ENCODE data around the gene CLEC2D. TPM values are rescaled to one million over a fixed set of nuclear protein-coding genes. Genes with fewer than 3 reads are reported as not detected.
A peak's percentile ranks its signal among the peaks of the same experiment; 100 is the strongest.
"Not testable (repeated sequence)": the region's sequence is repeated elsewhere in the genome, so short reads cannot be mapped to it uniquely, and the experiment has no call there.

Gene CLEC2D
- total RNA-seq, 6 donors from 2014 or later: 7.0 to 34.8 (median 12.2) TPM

DNA sequence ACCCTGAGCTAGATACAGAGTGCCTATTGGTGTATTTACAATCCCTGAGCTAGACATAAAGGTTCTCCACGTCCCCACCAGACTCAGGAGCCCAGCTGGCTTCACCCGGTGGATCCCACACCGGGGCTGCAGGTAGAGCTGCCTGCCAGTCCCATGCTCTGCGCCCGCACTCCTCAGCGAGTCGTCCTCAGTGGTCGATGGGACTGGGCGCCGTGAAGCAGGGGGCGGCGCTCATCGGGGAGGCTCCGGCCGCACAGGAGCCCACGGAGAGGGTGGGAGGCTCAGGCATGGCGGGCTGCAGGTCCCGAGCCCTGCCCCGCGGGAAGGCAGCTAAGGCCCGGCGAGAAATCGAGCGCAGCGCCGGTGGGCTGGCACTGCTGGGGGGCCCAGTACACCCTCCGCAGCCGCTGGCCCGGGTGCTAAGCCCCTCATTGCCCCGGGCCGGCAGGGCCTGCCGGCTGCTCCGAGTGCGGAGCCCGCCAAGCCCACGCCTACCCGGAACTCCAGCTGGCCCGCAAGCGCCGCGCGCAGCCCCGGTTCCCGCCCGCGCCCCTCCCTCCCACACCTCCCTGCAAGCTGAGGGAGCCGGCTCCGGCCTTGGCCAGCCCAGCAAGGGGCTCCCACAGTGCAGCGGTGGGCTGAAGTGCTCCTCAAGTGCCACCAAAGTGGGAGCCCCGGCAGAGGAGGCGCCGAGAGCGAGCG lies 70.0 kb downstream of the CLEC2D start:
- Histone ChIP-seq H3K27ac (peak overlapping the region in 3 of 4 donors; percentile 17 to 82 (median 55)), H3K4me1 (peaks cover 6 to 19% (median 13%) of the 10 kb centered on the region in 4 donors), H3K4me3 (peak overlapping the region in 3 of 4 donors; percentile 32 to 53 (median 41))
- H3K36me3 ChIP-seq; H3K27me3 ChIP-seq; ATAC-seq (ENCODE audit: low FRiP score in 2 of 2); H3K9me3 ChIP-seq: not testable (repeated sequence)
- peak in 1 of 4 donors; percentile 65 for TF ChIP-seq POLR2A (IDR thresholded peaks at IDR 0.05)
- 92 to 93% methylated on average over 38 to 54 of the region's 54 CpGs for WGBS, 2 donors
- peak in 1 of 2 donors; percentile 90 for DNase-seq

DNA sequence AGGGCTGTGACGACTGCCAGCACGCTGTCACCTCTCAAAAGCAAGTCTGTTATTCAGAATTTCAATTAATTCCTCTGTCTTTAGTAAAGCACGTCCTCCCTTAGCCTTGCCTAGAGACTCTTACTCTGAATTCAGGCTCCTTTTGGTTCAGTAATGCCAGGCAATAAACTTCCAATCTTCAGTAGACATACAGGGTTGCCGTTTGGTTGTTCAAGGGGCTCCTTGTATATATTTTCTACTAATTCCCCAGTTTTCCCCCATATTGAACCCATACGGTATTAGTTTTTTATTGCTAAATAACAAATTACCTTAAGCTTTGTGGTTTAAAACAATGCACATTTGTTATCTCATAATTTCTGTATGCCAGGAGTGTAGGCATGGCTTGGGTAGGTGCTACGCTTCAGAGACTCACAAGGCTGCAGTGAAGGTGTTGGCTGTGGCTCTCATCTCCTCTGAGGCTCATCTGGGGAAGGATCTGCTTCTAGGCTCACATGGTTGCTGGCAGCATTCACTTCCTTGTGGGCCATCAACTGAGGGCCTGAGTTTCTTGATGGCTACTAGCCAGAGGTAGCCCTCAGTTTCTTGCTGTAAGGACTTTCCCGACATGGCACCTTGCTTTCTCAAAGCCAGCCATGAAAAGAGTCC lies 70.7 kb downstream of the CLEC2D start:
- H3K27ac ChIP-seq: peak overlapping the region in 3 of 4 donors; percentile 17 to 82 (median 55)
- TF ChIP-seq, protein P1, sequence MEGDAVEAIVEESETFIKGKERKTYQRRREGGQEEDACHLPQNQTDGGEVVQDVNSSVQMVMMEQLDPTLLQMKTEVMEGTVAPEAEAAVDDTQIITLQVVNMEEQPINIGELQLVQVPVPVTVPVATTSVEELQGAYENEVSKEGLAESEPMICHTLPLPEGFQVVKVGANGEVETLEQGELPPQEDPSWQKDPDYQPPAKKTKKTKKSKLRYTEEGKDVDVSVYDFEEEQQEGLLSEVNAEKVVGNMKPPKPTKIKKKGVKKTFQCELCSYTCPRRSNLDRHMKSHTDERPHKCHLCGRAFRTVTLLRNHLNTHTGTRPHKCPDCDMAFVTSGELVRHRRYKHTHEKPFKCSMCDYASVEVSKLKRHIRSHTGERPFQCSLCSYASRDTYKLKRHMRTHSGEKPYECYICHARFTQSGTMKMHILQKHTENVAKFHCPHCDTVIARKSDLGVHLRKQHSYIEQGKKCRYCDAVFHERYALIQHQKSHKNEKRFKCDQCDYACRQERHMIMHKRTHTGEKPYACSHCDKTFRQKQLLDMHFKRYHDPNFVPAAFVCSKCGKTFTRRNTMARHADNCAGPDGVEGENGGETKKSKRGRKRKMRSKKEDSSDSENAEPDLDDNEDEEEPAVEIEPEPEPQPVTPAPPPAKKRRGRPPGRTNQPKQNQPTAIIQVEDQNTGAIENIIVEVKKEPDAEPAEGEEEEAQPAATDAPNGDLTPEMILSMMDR (IDR thresholded peaks at IDR 0.05): no peak
- no peak for TF ChIP-seq EP300 (IDR thresholded peaks at IDR 0.05)
- no peak for TF ChIP-seq POLR2A (IDR thresholded peaks at IDR 0.05)
- no peak for TF ChIP-seq POLR2AphosphoS5 (IDR thresholded peaks at IDR 0.05)
- 83 to 92% methylated on average over 7 of the region's 7 CpGs for WGBS, 2 donors
- peak overlapping the region in 3 of 4 donors; percentile 32 to 53 (median 41) for H3K4me3 ChIP-seq
- ATAC-seq (ENCODE audit: low FRiP score in 2 of 2): no peak
- no peaks in the 10 kb centered on the region for H3K36me3 ChIP-seq
- H3K9me3 ChIP-seq: no peaks in the 10 kb centered on the region
- H3K27me3 ChIP-seq: no peaks in the 10 kb centered on the region
- H3K4me1 ChIP-seq: peaks cover 6 to 19% (median 13%) of the 10 kb centered on the region in 4 donors
- DNase-seq: no peak

DNA sequence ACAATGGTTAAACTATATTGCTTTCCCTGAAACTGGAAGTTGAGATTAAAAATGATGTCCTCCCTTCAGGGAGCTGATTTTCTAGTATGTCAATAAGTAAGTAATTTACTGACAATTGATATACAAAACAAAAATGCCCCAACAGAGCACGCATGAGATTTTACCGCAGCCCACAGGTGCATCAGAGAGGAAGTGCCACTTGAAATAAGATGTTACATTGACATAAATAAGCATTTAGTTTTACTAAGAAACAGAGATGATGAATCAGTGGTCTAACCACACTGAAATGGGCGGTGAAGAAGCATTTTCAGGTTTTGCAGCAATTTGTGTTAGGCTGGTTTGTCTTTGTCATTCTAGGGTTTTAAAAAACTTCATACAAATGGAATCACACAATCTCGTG lies 72.2 kb downstream of the CLEC2D start:
- TF ChIP-seq EP300 (IDR thresholded peaks at IDR 0.05) (peak in 1 of 4 donors; percentile 49), POLR2AphosphoS5 (IDR thresholded peaks at IDR 0.05) (no peak)
- no peaks in the 10 kb centered on the region for H3K9me3 ChIP-seq
- WGBS, 2 donors: 64 to 78% methylated on average over 4 of the region's 4 CpGs
- H3K27ac ChIP-seq: peak overlapping the region in 1 of 4 donors; percentile 18
- no peak overlapping the region for H3K4me3 ChIP-seq
- ATAC-seq (ENCODE audit: low FRiP score in 2 of 2): no peak
- H3K27me3 ChIP-seq: no peaks in the 10 kb centered on the region
- H3K36me3 ChIP-seq: no peaks in the 10 kb centered on the region
- H3K4me1 ChIP-seq: peaks cover 6 to 19% (median 13%) of the 10 kb centered on the region in 4 donors
- peak in 1 of 2 donors; percentile 44 for DNase-seq

DNA sequence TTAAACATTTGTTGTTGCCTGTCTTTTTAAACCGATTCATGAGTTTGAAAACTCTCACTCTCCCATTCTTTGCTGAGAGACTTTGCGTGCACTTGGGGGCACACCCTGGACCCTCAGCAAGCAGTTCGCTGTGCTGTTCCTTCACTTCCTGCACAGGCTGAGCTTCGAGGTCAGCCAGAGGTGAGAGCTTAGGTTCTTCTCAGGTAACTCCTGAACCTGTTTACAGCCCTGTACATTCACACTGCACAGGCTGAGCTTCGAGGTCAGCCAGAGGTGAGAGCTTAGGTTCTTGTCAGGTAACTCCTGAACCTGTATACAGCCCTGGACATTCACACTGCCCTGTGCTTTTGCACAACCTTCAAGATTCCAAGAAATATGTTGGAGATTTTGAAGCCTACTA lies 73.1 kb downstream of the CLEC2D start:
- 48 to 49% methylated on average over 5 of the region's 5 CpGs for WGBS, 2 donors
- H3K9me3 ChIP-seq: no peaks in the 10 kb centered on the region
- peak in 1 of 2 donors; percentile 32 for ATAC-seq (ENCODE audit: low FRiP score in 2 of 2)
- no peaks in the 10 kb centered on the region for H3K27me3 ChIP-seq
- H3K4me3 ChIP-seq: no peak overlapping the region
- TF ChIP-seq, protein P1 (IDR thresholded peaks at IDR 0.05): no peak
- no peak for TF ChIP-seq POLR2A (IDR thresholded peaks at IDR 0.05)
- TF ChIP-seq EP300 (IDR thresholded peaks at IDR 0.05): no peak
- TF ChIP-seq POLR2AphosphoS5 (IDR thresholded peaks at IDR 0.05): no peak
- no peak for DNase-seq
- no peaks in the 10 kb centered on the region for H3K36me3 ChIP-seq
- peak overlapping the region in 2 of 4 donors; percentile 5 to 14 for H3K27ac ChIP-seq
- peaks cover 5 to 13% (median 6%) of the 10 kb centered on the region in 4 donors for H3K4me1 ChIP-seq

DNA sequence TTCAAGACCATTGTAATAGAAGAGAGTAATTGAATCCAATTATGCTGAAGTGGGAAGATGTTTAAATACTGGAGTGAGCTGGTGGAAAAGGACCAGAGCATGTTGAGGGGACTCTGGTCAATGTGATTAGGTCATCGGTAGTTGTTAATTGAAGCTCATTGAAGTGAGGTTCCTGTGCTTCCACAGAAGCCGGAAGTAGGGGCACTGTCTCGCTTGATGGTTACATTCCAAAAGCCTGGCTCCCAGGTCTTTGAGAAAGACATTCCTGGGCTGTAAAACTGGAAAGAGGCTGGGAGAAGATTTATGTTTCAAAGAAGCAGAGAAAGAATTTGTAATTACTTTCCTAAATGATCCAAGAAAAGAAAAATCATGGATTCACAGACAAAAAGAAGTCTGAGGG lies 75.7 kb downstream of the CLEC2D start:
- H3K27me3 ChIP-seq: no peaks in the 10 kb centered on the region
- ATAC-seq (ENCODE audit: low FRiP score in 2 of 2) (no peak), DNase-seq (no peak)
- peaks cover 3 to 8% (median 5%) of the 10 kb centered on the region in 4 donors for H3K4me1 ChIP-seq
- H3K27ac ChIP-seq: no peak overlapping the region
- H3K4me3 ChIP-seq: no peak overlapping the region
- 70 to 79% methylated on average over 3 of the region's 3 CpGs for WGBS, 2 donors
- H3K36me3 ChIP-seq: no peaks in the 10 kb centered on the region
- TF ChIP-seq POLR2AphosphoS5 (IDR thresholded peaks at IDR 0.05): no peak
- TF ChIP-seq, protein P1 (IDR thresholded peaks at IDR 0.05): no peak
- TF ChIP-seq POLR2A (IDR thresholded peaks at IDR 0.05): no peak
- no peak for TF ChIP-seq EP300 (IDR thresholded peaks at IDR 0.05)
- H3K9me3 ChIP-seq: no peaks in the 10 kb centered on the region

Small RNAs within 50 kb of the gene (small RNA-seq; reads per million reads assigned to genes)
- gene AC010186.4: 0 reads per million in 4 donors
- 0 reads per million in 4 donors for gene RNU6-700P

Other genes starting within 250 kb of the CLEC2D start
- 1 to 10 TPM in 5 of 6 donors, not detected in 1; 1.3 to 7.6 (median 3.0) TPM for gene KLRB1, start 61.8 kb upstream of the CLEC2D start, total RNA-seq
- 10 to 100 TPM in 1 of 6 donors, 1 to 10 TPM in 1, under 1 TPM in 1, not detected in 3; 0.98 to 33.5 (median 1.0) TPM for gene CLECL1, start 63.4 kb downstream of the CLEC2D start, total RNA-seq
- 10 to 100 TPM in 3 of 6 donors, 1 to 10 TPM in 3; 2.8 to 25.2 (median 10.6) TPM for gene CD69, start 91.2 kb downstream of the CLEC2D start, total RNA-seq
- gene KLRF1, start 157.8 kb downstream of the CLEC2D start, total RNA-seq: 1 to 10 TPM in 4 of 6 donors, not detected in 2; 1.2 to 6.9 (median 2.0) TPM
- 10 to 100 TPM in 5 of 6 donors, 1 to 10 TPM in 1; 8.4 to 37.8 (median 25.7) TPM for gene CLEC2B, start 199.6 kb downstream of the CLEC2D start, total RNA-seq
- gene KLRF2, start 211.8 kb downstream of the CLEC2D start, total RNA-seq: not detected